HG02973 (cell line): ENCODE results near the gene MCM10.

Source experiments
- ATAC-seq: cut with Tn5 transposase; IDR thresholded peaks from one replicate; pipeline ENCODE4 v1.9.1; 2021; ENCODE audit warnings: moderate library complexity; ENCODE audit not compliant: unreplicated experiment

The MCM10 gene

GRCh38 chr10:13256627-13257026 is 95.3 kb downstream of the MCM10 start:
- ATAC-seq, result no peak

GRCh38 chr10:13257621-13258140 is 96.3 kb downstream of the MCM10 start:
- ATAC-seq, result no peak
